ENCODE measurements around the gene SPIN1.

SPIN1 gene

GRCh38 chr9:88358723-88359122, 29.5 kb upstream of the SPIN1 start:
- Histone ChIP-seq H3K79me2 (ENCODE audit: insufficient read depth, low read length) (no peaks in the 10 kb centered on the region), H3K9me2 (replicated peaks; ENCODE audit: insufficient read depth, low read length) (no peaks in the 10 kb centered on the region), H3K4me2 (ENCODE audit: low read depth, low read length, poor library complexity, severe bottlenecking) (no peak overlapping the region), H3K27me3 (ENCODE audit: low read length) (no peaks in the 10 kb centered on the region), H3K36me3 (ENCODE audit: low read length) (no peaks in the 10 kb centered on the region), H3F3A (ENCODE audit: insufficient read depth) (no peaks in the 10 kb centered on the region), H3K4me3 (ENCODE audit: insufficient read depth, low read length, poor library complexity, severe bottlenecking) (no peak overlapping the region), H3K9ac (ENCODE audit: low read length) (no peak overlapping the region), H3K27ac (ENCODE audit: low read depth, low read length) (no peak overlapping the region), H4K20me1 (ENCODE audit: low read depth, low read length) (no peaks in the 10 kb centered on the region), H2AFZ (ENCODE audit: low read depth, low read length, severe bottlenecking) (no peak overlapping the region), H3K9me3 (ENCODE audit: insufficient read depth, low read length) (no peaks in the 10 kb centered on the region)
- TF ChIP-seq CTCF (IDR thresholded peaks at IDR 0.05; ENCODE audit: insufficient read depth, low read length, poor library complexity, severe bottlenecking), result no peak
- TF ChIP-seq EZH2phosphoT487 (conservative IDR thresholded peaks at IDR 0.05; ENCODE audit: low read length), result no peak

DNA sequence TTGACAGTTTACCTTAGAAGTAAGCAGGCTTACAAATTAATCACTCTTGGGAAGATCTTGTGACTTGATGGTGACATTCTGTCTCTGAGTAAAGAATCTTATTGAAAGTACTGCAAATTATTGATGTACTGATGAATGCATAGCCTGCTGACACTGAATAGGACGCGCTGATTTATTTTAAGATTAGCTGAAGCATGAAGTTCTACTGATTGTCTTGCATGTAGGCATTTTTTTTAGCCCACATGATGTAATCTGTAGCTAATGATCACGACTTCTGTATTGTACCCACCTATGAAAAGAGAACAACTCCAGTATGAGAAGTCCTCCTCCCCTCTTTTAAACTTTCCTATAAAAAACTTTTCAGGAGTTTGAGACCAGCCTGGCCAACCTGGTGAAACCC, 28.3 kb upstream of the SPIN1 start:
- Histone ChIP-seq H3K27ac (ENCODE audit: low read depth, low read length) (no peak overlapping the region), H3K36me3 (ENCODE audit: low read length) (no peaks in the 10 kb centered on the region), H3K9me3 (ENCODE audit: insufficient read depth, low read length) (no peaks in the 10 kb centered on the region), H3K9ac (ENCODE audit: low read length) (no peak overlapping the region), H3K27me3 (ENCODE audit: low read length) (no peaks in the 10 kb centered on the region), H3K4me2 (ENCODE audit: low read depth, low read length, poor library complexity, severe bottlenecking) (no peak overlapping the region), H3K4me3 (ENCODE audit: insufficient read depth, low read length, poor library complexity, severe bottlenecking) (no peak overlapping the region), H2AFZ (ENCODE audit: low read depth, low read length, severe bottlenecking) (no peak overlapping the region), H4K20me1 (ENCODE audit: low read depth, low read length) (no peaks in the 10 kb centered on the region), H3F3A (ENCODE audit: insufficient read depth) (no peaks in the 10 kb centered on the region), H3K9me2 (replicated peaks; ENCODE audit: insufficient read depth, low read length) (no peaks in the 10 kb centered on the region), H3K79me2 (ENCODE audit: insufficient read depth, low read length) (no peaks in the 10 kb centered on the region)
- TF ChIP-seq EZH2phosphoT487 (conservative IDR thresholded peaks at IDR 0.05; ENCODE audit: low read length) (no peak), CTCF (IDR thresholded peaks at IDR 0.05; ENCODE audit: insufficient read depth, low read length, poor library complexity, severe bottlenecking) (no peak)

DNA sequence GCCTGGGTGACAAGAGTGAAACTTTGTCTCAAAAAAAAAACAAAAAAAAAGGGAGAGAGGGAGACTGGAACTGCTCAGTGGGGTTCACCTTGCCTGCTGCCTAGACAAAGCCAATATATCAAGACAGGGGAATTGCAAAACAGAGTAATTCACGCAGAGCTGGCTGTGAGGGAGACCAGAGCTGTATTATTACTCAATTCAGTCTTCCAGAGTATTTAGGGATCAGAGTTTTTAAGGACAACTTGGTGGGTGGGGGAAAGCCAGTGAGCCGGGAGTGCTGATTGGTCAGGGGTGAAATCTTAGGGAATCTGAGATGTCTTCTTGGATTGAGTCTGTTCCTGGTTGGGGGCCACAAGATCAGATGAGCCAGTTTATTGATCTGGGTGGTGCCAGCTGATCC, 25.6 kb upstream of the SPIN1 start:
- no peak overlapping the region for H3K27ac ChIP-seq (ENCODE audit: low read depth, low read length)
- TF ChIP-seq EZH2phosphoT487 (conservative IDR thresholded peaks at IDR 0.05; ENCODE audit: low read length), result no peak
- no peak for TF ChIP-seq CTCF (IDR thresholded peaks at IDR 0.05; ENCODE audit: insufficient read depth, low read length, poor library complexity, severe bottlenecking)

More for the DNA sequence above, 25.6 kb upstream of the SPIN1 start:
- H3F3A ChIP-seq (ENCODE audit: insufficient read depth), result no peaks in the 10 kb centered on the region
- H4K20me1 ChIP-seq (ENCODE audit: low read depth, low read length), result no peaks in the 10 kb centered on the region
- no peaks in the 10 kb centered on the region for H3K9me3 ChIP-seq (ENCODE audit: insufficient read depth, low read length)
- H3K36me3 ChIP-seq (ENCODE audit: low read length), result no peaks in the 10 kb centered on the region
- no peaks in the 10 kb centered on the region for H3K79me2 ChIP-seq (ENCODE audit: insufficient read depth, low read length)
- H3K9ac ChIP-seq (ENCODE audit: low read length), result no peak overlapping the region
- no peaks in the 10 kb centered on the region for H3K27me3 ChIP-seq (ENCODE audit: low read length)
- no peak overlapping the region for H2AFZ ChIP-seq (ENCODE audit: low read depth, low read length, severe bottlenecking)
- no peak overlapping the region for H3K4me3 ChIP-seq (ENCODE audit: insufficient read depth, low read length, poor library complexity, severe bottlenecking)
- H3K9me2 ChIP-seq (replicated peaks; ENCODE audit: insufficient read depth, low read length), result no peaks in the 10 kb centered on the region
- H3K4me2 ChIP-seq (ENCODE audit: low read depth, low read length, poor library complexity, severe bottlenecking), result no peak overlapping the region

Measured in SU-DHL-6 (cell line).